GM19351 (cell line): ENCODE data around the gene STUM.

Experiments
- ATAC-seq: cut with Tn5 transposase; IDR thresholded peaks from one replicate; pipeline ENCODE4 v1.9.1; 2021; ENCODE audit warnings: mild to moderate bottlenecking, moderate library complexity; ENCODE audit not compliant: unreplicated experiment

STUM gene

GRCh38 chr1:226649244-226649643 lies 100.7 kb downstream of the STUM start:
- ATAC-seq, result no peak

DNA sequence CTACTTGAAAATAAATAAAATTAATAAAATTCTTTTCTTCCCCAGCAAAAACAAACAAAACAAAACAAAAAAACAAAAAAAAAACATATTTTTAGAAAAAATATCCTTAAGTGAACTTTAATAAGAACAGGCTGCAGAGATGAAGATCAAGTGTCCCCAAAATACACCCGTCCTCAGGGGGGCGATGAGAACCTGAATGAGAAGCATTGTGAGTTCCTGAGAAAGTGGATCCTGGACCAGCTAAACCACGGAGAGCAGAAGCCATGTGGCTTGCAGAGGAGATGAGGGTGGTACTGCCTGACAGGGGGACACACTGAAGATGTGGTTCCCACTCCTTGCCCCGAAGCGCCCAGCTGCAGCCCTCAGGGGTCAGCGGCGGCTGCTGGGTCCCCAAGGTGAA lies 101.2 kb downstream of the STUM start:
- no peak for ATAC-seq

- ATAC-seq, result no peak
Measured at GRCh38 chr1:226650236-226650841, 101.8 kb downstream of the STUM start.

GRCh38 chr1:226651041-226651731 lies 102.6 kb downstream of the STUM start:
- no peak for ATAC-seq

- ATAC-seq, result no peak
Measured at GRCh38 chr1:226651732-226652105, 103.2 kb downstream of the STUM start.

DNA sequence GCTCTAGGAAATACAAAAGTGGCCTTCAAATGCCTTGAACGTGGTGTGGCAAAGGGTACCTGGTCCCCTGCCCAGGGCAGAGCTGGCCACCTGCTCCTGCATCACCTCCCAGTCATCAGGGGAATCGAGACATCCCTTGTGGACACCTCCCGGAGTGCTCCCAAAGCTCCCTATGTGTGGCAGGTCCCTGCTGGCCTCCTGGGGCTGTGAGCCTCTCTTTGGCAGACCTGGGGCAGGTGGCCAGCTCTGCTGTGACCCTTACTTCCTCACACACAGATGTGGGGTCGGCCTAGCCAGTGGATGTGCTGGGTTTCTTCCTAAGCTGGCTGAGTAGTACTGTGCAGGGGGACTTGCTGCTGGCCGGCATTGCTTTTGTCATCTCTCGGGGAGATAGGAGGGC lies 104.0 kb downstream of the STUM start:
- no peak for ATAC-seq

DNA sequence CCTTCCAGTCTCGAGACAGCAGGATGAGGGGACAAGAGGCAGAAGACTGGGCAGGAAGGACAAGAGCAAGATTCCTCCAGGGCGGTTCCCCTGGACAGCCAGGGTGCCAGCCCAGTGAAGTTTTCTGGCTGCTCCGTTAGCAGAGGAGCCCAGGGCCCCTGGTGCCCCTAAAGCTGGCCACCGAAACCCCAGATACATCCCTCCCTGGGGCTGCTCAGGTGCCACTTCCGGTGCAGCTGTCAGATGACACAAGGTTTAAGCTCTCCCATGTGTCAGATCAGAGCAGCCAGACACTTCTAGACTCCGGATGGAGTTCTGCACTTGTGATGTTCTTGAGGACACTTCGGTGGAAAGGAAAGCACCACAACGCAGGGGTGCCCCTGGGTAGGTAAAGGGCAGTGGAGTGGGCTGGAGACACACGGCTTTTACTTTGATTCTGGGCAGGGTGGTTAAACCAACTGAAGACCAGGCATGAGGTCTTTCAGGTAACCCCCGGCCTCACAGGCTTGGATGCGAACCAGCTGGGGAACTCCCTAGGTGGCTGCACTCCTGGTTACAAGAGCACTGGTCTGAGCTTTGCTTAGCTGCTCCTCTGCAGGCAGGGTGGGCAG lies 104.9 kb downstream of the STUM start:
- ATAC-seq, result peak; percentile 79

- no peak for ATAC-seq
Measured at GRCh38 chr1:226654046-226654667, 105.6 kb downstream of the STUM start.

GRCh38 chr1:226654668-226655055 lies 106.1 kb downstream of the STUM start:
- no peak for ATAC-seq

GRCh38 chr1:226655251-226656163 lies 106.9 kb downstream of the STUM start:
- ATAC-seq, result no peak

DNA sequence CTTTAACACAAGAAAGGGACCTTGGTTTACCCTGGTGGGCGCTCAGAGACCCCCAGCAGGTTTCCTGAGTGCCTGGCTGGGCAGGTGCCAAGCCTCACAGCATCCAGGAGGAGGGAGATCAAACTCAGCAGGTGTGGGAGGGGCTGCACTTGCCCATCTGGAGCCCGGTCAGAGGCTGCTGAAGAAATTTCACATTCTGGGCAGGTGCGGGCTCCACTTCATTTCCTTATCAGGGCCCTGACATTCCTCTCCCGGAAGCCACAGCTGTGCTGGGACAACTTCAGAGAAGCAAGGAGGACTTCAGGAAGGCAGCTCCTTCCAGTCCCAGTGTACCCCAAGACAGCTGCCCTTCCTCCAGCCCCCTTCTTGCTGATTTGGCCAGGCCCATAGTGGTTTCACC lies 107.6 kb downstream of the STUM start:
- ATAC-seq, result no peak

DNA sequence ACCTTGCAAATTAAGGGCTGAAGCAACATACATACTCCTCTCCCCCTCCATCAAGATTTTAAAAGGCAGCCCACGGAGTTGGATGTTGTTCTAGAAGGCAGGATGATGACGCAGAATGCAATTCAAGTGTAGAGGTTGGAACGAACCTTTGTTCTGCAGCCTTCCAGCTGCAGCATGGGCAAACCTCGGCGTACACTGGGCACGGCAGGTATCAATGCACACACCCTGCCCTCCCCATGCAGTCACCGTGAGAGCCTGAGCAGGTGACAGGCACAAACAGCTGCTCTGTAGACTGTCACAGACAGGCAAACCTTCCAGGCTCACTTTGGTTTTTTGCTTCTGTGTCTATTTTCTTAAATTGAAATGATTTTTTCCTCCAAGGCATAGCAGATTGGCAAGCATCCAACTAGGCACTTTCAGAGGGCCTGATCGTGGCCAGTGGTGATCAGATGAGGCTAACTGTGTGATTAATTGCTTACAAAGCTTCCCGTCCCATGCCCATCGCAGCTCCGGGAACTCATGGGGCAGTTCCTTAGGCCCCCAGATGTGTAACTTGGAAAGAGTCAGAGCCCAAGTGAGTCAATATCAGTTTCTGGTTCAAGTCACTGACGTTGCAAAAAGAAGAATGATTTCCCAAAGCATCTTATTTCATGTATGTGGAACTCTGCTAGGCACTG lies 108.2 kb downstream of the STUM start:
- ATAC-seq, result no peak

DNA sequence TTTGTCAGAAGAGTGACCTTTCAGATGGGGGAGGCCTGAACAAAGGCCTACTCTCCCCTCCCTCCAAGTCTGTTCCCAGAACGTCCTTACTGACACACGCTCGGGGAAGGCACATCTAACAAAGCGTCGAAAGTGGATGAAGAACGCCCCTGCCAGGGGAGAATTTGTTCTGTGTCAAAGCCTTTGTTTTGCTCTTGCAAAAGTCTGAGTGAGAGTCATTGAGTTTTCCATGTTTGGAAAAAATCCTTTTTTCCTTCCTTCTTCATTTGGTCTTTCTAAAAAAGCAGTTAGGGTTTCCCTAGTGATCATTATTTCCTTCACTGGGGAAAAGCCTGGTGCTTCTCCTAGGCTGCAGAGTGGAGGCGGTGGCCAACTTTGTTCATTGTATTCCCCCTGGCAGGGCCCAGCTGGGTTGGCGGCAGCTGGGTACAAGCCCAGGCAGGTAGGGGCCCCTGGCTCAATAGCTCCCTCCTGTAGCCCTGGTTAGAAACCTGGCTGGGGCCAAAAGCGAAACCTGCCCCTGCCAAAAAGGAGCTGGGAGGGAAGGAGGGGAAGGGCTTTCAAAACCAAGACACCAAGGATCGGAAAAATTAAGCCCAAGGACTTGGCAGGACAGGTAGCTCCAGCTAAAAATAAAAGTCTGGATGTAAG lies 109.5 kb downstream of the STUM start:
- no peak for ATAC-seq

GRCh38 chr1:226658546-226659125 lies 110.1 kb downstream of the STUM start:
- ATAC-seq, result no peak
